Breast epithelium (tissue), 4 donors: ENCODE results near the gene MVB12B. TPM values are rescaled to one million over a fixed set of nuclear protein-coding genes. Genes with fewer than 3 reads are reported as not detected.

Experiments
- DNase-seq, 2 donors: peaks; one replicate each; pipeline ENCODE4 v3.0.0-alpha.2; 2019; ENCODE audit warnings: low spot score in 2 of 2
- H3K27ac ChIP-seq, 2 donors: fragments of 200-600 bp; sonication (generic) in 1 of 2; one replicate each; pipeline ENCODE4 v1.5.1; 2016 to 2019; ENCODE audit warnings: mild to moderate bottlenecking in 1 of 2
- H3K27me3 ChIP-seq, 2 donors: fragments of 200-600 bp; sonication (generic) in 1 of 2; one replicate each; pipeline versions ENCODE4 v1.5.1 to v1.6.0; 2017 to 2019; ENCODE audit warnings: control low read depth in 1 of 2, mild to moderate bottlenecking in 1 of 2
- H3K36me3 ChIP-seq: fragments of 200-600 bp; one replicate; pipeline ENCODE4 v1.5.1; 2019
- H3K4me1 ChIP-seq, 2 donors: fragments of 200-600 bp; sonication (generic); one replicate each; pipeline ENCODE4 v1.5.1; 2016 to 2019; ENCODE audit warnings: control low read depth in 1 of 2
- H3K4me3 ChIP-seq, 3 donors: fragments of 200-600 bp; sonication (generic); 1 replicate in 2 of 3; 2 replicates in 1 of 3; pipeline ENCODE4 v1.5.1; 2016 to 2019; ENCODE audit warnings: mild to moderate bottlenecking in 3 of 3, moderate library complexity in 2 of 3
- H3K9me3 ChIP-seq, 2 donors: fragments of 200-600 bp; sonication (generic) in 1 of 2; one replicate each; pipeline ENCODE4 v1.5.1; 2016 to 2019; ENCODE audit warnings: control low read depth in 1 of 2
- POLR2A ChIP-seq: fragments of 450-650 bp; IDR thresholded peaks from one replicate; pipeline ENCODE4 v1.6.1; 2016; ENCODE audit warnings: antibody characterized with exemption, mild to moderate bottlenecking, moderate library complexity
- POLR2AphosphoS5 ChIP-seq, 3 donors: sonication (generic); formaldehyde crosslinking; IDR thresholded peaks; one replicate each; pipeline ENCODE4 v1.6.1; 2017; ENCODE audit warnings: antibody characterized with exemption in 3 of 3
- intact Hi-C: fragments of 100-400 bp; cut with DNase I; formaldehyde crosslinking; loops from one replicate; pipeline ENCODE4 v1.15.1; 2023; ENCODE audit warnings: low total_unique reads
- total RNA-seq, 3 donors: library from RNA; depleted of rRNA; stranded (reverse); fragments of >200 nt; gene quantifications; one replicate each; pipeline ENCODE4 v1.1.0, GENCODE V29; 2016
- TF ChIP-seq, protein P1 (sequence below), 3 donors: fragments of 450-650 bp; IDR thresholded peaks; one replicate each; pipeline ENCODE4 v1.5.1; 2016 to 2017; ENCODE audit warnings: antibody characterized with exemption in 3 of 3, mild to moderate bottlenecking in 3 of 3, moderate library complexity in 3 of 3

The MVB12B gene
- total RNA-seq, 3 donors from 2014 or later = 8.2 to 12.6 (median 9.9) TPM

DNA sequence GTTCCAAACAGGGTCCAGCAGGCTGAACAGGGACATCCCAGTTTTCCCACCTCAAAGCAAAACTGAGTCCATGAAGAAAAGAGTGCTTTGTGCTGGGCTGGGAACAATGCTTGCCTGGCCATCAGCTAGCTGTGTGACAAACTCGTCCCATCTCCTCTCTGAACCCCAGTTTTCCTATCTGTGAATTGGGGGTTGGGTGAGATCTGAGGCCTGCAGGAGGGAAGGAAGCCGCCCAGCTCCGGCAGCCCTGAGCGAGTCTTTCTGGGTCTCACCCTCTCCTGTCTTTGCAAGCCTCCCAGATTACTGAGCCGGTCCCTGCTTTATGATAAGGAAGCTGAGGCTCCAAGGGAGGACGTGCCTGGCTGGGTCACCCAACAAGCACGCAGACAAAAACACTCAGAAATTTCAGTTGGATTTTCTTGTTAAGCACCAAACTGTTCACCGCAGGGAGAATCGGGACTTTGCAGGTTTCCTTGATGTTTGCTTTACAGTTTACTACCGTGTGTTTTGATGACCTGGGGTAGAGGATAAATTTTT lies 204.5 kb downstream of the MVB12B start:
- intact Hi-C loops = no loop called here
- no peak for DNase-seq
- Histone ChIP-seq H3K27me3 (no peaks in the 10 kb centered on the region), H3K4me3 (no peak overlapping the region), H3K27ac (no peak overlapping the region), H3K36me3 (no peaks in the 10 kb centered on the region), H3K4me1 (no peaks in the 10 kb centered on the region), H3K9me3 (no peaks in the 10 kb centered on the region)
- TF ChIP-seq, protein P1, sequence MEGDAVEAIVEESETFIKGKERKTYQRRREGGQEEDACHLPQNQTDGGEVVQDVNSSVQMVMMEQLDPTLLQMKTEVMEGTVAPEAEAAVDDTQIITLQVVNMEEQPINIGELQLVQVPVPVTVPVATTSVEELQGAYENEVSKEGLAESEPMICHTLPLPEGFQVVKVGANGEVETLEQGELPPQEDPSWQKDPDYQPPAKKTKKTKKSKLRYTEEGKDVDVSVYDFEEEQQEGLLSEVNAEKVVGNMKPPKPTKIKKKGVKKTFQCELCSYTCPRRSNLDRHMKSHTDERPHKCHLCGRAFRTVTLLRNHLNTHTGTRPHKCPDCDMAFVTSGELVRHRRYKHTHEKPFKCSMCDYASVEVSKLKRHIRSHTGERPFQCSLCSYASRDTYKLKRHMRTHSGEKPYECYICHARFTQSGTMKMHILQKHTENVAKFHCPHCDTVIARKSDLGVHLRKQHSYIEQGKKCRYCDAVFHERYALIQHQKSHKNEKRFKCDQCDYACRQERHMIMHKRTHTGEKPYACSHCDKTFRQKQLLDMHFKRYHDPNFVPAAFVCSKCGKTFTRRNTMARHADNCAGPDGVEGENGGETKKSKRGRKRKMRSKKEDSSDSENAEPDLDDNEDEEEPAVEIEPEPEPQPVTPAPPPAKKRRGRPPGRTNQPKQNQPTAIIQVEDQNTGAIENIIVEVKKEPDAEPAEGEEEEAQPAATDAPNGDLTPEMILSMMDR (IDR thresholded peaks at IDR 0.05) = no peak
- TF ChIP-seq POLR2AphosphoS5 (IDR thresholded peaks at IDR 0.05) = no peak
- TF ChIP-seq POLR2A = no peak

DNA sequence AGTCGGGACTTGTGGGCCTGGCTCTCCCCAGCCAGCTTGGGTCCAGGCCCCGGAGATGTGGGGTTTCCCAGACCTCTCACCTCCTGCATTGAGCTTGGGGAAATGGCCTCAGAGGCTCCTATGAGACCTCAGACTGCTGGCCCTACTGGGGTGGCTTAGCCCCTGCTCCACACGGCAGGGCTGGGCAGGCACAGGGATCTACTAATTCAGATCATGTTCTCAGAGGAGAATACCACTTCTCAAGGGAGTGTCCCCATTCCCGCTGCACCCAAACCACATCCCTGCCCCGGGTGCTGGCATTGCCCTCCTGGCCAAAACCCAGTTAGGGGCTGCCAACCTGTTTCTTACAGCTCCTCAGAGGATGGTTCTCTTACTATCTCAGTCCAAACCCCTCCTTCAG lies 205.0 kb downstream of the MVB12B start:
- H3K4me3 ChIP-seq = no peak overlapping the region
- H3K27me3 ChIP-seq = no peaks in the 10 kb centered on the region
- DNase-seq = no peak
- H3K27ac ChIP-seq = no peak overlapping the region
- no peaks in the 10 kb centered on the region for H3K9me3 ChIP-seq
- H3K36me3 ChIP-seq = no peaks in the 10 kb centered on the region
- intact Hi-C loops = no loop called here
- TF ChIP-seq POLR2A = no peak
- TF ChIP-seq, protein P1 (IDR thresholded peaks at IDR 0.05) = no peak
- no peak for TF ChIP-seq POLR2AphosphoS5 (IDR thresholded peaks at IDR 0.05)
- no peaks in the 10 kb centered on the region for H3K4me1 ChIP-seq

- H3K27ac ChIP-seq = no peak overlapping the region
- TF ChIP-seq POLR2A (no peak), POLR2AphosphoS5 (IDR thresholded peaks at IDR 0.05) (no peak)
- TF ChIP-seq, protein P1 (IDR thresholded peaks at IDR 0.05) = no peak
- H3K27me3 ChIP-seq = no peaks in the 10 kb centered on the region
- H3K4me3 ChIP-seq = no peak overlapping the region
- no peaks in the 10 kb centered on the region for H3K9me3 ChIP-seq
- H3K36me3 ChIP-seq = no peaks in the 10 kb centered on the region
- no peak for DNase-seq
- no peaks in the 10 kb centered on the region for H3K4me1 ChIP-seq
- intact Hi-C loops = no loop called here
Measured at GRCh38 chr9:126532019-126532462, 205.4 kb downstream of the MVB12B start.

DNA sequence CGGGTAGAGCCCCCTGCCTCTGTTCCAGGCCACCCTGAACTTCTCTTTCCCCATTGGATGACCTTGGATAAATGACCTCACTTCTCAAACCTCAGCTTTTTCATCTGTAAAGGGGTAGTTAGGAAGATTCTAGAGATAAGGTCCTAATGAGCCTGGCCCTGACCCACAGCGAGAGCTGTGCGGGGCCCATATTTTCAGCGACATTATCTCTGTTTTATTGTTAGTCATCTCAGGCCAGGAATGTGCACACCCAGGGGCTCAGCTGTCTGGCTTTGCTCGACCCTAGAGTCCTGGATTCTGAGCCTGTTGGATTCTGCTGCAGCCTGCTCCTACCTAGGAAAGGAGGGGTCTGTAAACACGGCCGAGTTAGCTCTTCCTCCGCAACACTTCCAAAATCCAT lies 205.9 kb downstream of the MVB12B start:
- intact Hi-C loops = no loop called here
- Histone ChIP-seq H3K9me3 (no peaks in the 10 kb centered on the region), H3K27ac (no peak overlapping the region), H3K4me1 (no peaks in the 10 kb centered on the region), H3K27me3 (no peaks in the 10 kb centered on the region), H3K4me3 (no peak overlapping the region), H3K36me3 (no peaks in the 10 kb centered on the region)
- TF ChIP-seq, protein P1 (IDR thresholded peaks at IDR 0.05) = no peak
- TF ChIP-seq POLR2AphosphoS5 (IDR thresholded peaks at IDR 0.05) = no peak
- TF ChIP-seq POLR2A = no peak
- no peak for DNase-seq

DNA sequence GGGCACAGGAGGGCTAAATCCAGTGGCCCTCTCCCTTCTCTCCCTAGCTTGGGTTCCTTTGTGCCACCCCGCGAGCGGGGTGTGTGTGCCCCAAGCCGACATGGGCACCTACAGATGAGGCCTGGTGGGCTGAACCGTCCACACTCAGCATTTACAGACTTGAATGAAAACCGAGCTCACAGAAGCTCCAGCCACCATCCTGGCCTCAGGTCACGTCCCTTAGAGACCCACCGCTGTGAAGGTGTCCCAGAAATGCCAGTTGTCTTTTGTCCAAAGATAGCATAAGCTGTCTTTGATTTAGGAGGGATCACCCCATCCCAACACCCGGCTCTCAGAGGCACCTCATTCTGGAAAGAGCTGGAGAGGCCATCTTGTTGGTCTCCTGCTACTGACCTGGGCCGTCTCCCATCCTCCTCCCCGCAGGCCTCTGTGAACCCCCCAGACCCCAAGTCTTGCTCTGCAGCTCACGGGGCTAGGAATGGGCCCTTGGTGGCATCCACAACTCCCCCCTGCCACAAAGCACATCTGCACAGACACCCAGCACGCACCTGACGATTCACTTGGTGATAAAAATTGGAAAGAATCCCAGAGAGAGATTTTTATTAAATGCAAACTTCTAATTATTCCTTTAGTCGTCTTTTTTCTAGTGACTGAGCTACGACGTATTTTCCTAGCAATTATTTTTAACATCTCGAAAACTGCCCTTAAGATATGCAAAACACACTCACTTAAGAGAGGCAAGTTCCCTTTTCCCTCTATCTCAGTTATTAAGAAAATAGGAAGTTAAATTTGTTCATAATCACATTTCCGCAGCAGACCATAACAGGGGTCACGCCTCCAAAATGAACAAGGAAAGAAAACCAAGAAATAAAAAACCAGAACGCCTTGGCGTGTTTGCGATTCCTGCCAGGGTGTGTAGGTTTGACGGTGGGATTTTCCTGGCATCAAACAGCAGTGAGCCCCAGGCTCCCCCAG lies 206.6 kb downstream of the MVB12B start:
- TF ChIP-seq, protein P1 (IDR thresholded peaks at IDR 0.05) = no peak
- no peak for TF ChIP-seq POLR2A
- TF ChIP-seq POLR2AphosphoS5 (IDR thresholded peaks at IDR 0.05) = no peak
- no peaks in the 10 kb centered on the region for H3K9me3 ChIP-seq
- H3K4me1 ChIP-seq = no peaks in the 10 kb centered on the region
- H3K27me3 ChIP-seq = no peaks in the 10 kb centered on the region
- intact Hi-C loops = no loop called here
- H3K36me3 ChIP-seq = no peaks in the 10 kb centered on the region
- no peak for DNase-seq
- no peak overlapping the region for H3K27ac ChIP-seq
- H3K4me3 ChIP-seq = no peak overlapping the region
